Heart left ventricle (tissue), 13 donors: ENCODE data around the gene GSDMA.

Experiments
- POLR2A ChIP-seq, 2 donors: fragments of 450-650 bp; IDR thresholded peaks; one replicate each; pipeline ENCODE4 v1.6.1; 2017; ENCODE audit warnings: antibody characterized with exemption in 2 of 2, mild to moderate bottlenecking in 2 of 2, moderate library complexity in 2 of 2
- TF ChIP-seq, protein P1 (sequence below), 12 donors: fragments of 200-600 bp; sonication (generic) in 4 of 12; IDR thresholded peaks; one replicate each; pipeline versions ENCODE4 v1.5.0 to v1.8.0; 2018 to 2022; ENCODE audit warnings: antibody characterized with exemption in 12 of 12, mild to moderate bottlenecking in 5 of 12
- donor health status: ischemic (EF 13 %, LVEDD 7.1; RV severe dilation, severe dysfunction).
- donor health status: DM: no; HTN: yes; CAD: no.
- donor health status: DM: no; HTN: no; CAD: no.
- donor health status: ischemic (EF 25% LVEDD 6.9; RV normal size, moderate dysfunction).
- donor health status: ischemic (EF 25% LVEDD 5.7; RV mildly dilated, moderate dysfunction).
- donor health status: ischemic (EF 35%, LVEDD 5.7; RV mildly dilated, moderate dysfunction).
- donor health status: nonischemic (EF 11% LVEDD 7.7; RV severe dilation, severe dysfunction).
- donor health status: DM: yes; HTN: yes; CAD: no.
- donor health status: PGD.
- donor health status: ischemic (EF 29% LVEDD 5.4; RV normal size, mild dysfunction).
- donor health status: nonischemic (EF 23%, LVEDD 6.1; RV moderate dilation, normal function).

- TF ChIP-seq, protein P1, sequence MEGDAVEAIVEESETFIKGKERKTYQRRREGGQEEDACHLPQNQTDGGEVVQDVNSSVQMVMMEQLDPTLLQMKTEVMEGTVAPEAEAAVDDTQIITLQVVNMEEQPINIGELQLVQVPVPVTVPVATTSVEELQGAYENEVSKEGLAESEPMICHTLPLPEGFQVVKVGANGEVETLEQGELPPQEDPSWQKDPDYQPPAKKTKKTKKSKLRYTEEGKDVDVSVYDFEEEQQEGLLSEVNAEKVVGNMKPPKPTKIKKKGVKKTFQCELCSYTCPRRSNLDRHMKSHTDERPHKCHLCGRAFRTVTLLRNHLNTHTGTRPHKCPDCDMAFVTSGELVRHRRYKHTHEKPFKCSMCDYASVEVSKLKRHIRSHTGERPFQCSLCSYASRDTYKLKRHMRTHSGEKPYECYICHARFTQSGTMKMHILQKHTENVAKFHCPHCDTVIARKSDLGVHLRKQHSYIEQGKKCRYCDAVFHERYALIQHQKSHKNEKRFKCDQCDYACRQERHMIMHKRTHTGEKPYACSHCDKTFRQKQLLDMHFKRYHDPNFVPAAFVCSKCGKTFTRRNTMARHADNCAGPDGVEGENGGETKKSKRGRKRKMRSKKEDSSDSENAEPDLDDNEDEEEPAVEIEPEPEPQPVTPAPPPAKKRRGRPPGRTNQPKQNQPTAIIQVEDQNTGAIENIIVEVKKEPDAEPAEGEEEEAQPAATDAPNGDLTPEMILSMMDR (IDR thresholded peaks at IDR 0.05), result peak; percentile 86 to 98 (median 94)
- TF ChIP-seq POLR2A (IDR thresholded peaks at IDR 0.05), result no peak
These were observed 64.2 kb downstream of the GSDMA start for GRCh38 chr17:40026816-40027613.
